H1 (cell line): ENCODE measurements around the gene LRCH1. TPM values are rescaled to one million over a fixed set of nuclear protein-coding genes. Genes with fewer than 3 reads are reported as not detected.
A peak's percentile ranks its signal among the peaks of the same experiment; 100 is the strongest.

Experiments used
- CTCF ChIA-PET: fragments of 300-600 bp; sonication (Branson Sonifier 250); formaldehyde crosslinking; loops from one replicate; lab custom pipeline; 2021; ENCODE audit not compliant: partially characterized antibody; lab: Charles Lee
- POLR2A ChIA-PET: fragments of 300-600 bp; sonication (Branson Sonifier 250); formaldehyde crosslinking; loops from one replicate; lab custom pipeline; 2021; ENCODE audit warnings: inconsistent platforms; ENCODE audit not compliant: partially characterized antibody; lab: Charles Lee
- DNase-seq, 2 experiments: peaks; one replicate each; pipeline versions ENCODE4 v3.0.0 to v3.0.0-alpha.2; 2010 to 2022; ENCODE audit warnings: low spot score in 2 of 2, low read depth in 1 of 2, mixed read lengths in 1 of 2
- FAIRE-seq: peaks from 2 replicates; lab custom pipeline; 2011; peaks lifted over from hg19 to GRCh38; lab: Jason Lieb, UNC
- H2AFZ ChIP-seq: 2 replicates; pipeline ENCODE4 v1.8.1; 2012; ENCODE audit warnings: low read length, inconsistent platforms
- H2AK5ac ChIP-seq: 2 replicates; pipeline ENCODE4 v1.6.1; 2013; ENCODE audit warnings: low read depth, low read length
- H2BK120ac ChIP-seq: replicated peaks from 2 replicates; pipeline ENCODE3; 2013; ENCODE audit warnings: low read depth, low read length, inconsistent platforms
- H2BK12ac ChIP-seq: 2 replicates; pipeline ENCODE4 v1.6.1; 2013; ENCODE audit warnings: low read depth, low read length
- H2BK15ac ChIP-seq: 2 replicates; pipeline ENCODE4 v1.6.1; 2013; ENCODE audit warnings: low read length
- H2BK20ac ChIP-seq: 2 replicates; pipeline ENCODE4 v1.6.1; 2013; ENCODE audit warnings: low read length
- H2BK5ac ChIP-seq: 2 replicates; pipeline ENCODE4 v1.6.1; 2013; ENCODE audit warnings: low read depth, low read length
- H3K14ac ChIP-seq: 2 replicates; pipeline ENCODE4 v1.6.1; 2013; ENCODE audit warnings: inconsistent platforms; ENCODE audit not compliant: insufficient read length
- H3K18ac ChIP-seq: 2 replicates; pipeline ENCODE4 v1.6.1; 2013; ENCODE audit warnings: low read length; ENCODE audit errors: extremely low read depth
- H3K23ac ChIP-seq: 2 replicates; pipeline ENCODE4 v1.6.1; 2013; ENCODE audit warnings: inconsistent platforms; ENCODE audit not compliant: insufficient read length
- H3K23me2 ChIP-seq: 2 replicates; pipeline ENCODE4 v1.6.1; 2013; ENCODE audit warnings: low read depth, low read length
- H3K27ac ChIP-seq: 2 replicates; pipeline ENCODE4 v1.6.1; 2011; ENCODE audit warnings: low read depth, low read length, inconsistent platforms
- H3K27me3 ChIP-seq, 4 experiments: replicated peaks in 1 of 4; 1 replicate in 1 of 4; 2 replicates in 3 of 4; pipeline versions ENCODE4 v1.6.1 to v1.8.1; 2011 to 2013; ENCODE audit warnings: low read length in 3 of 4, mild to moderate bottlenecking in 3 of 4, inconsistent platforms in 2 of 4, mixed read lengths in 2 of 4, moderate library complexity in 1 of 4; ENCODE audit not compliant: control insufficient read depth in 3 of 4, insufficient read depth in 3 of 4; ENCODE audit errors: extremely low read depth in 1 of 4
- H3K36me3 ChIP-seq, 4 experiments: 2 replicates each; pipeline versions ENCODE4 v1.6.1 to v1.8.1; 2011 to 2013; ENCODE audit warnings: mild to moderate bottlenecking in 4 of 4, low read length in 3 of 4, moderate library complexity in 2 of 4, control low read depth in 1 of 4, inconsistent platforms in 1 of 4; ENCODE audit not compliant: insufficient read depth in 4 of 4, control insufficient read depth in 2 of 4
- H3K4ac ChIP-seq: replicated peaks from 2 replicates; pipeline ENCODE3; 2013; ENCODE audit warnings: low read length, low read depth, mixed read lengths, inconsistent platforms; ENCODE audit not compliant: insufficient read length
- H3K4me1 ChIP-seq, 4 experiments: replicated peaks in 1 of 4; 1 replicate in 1 of 4; 2 replicates in 3 of 4; pipeline versions ENCODE4 v1.6.1 to v1.8.1; 2011 to 2013; ENCODE audit warnings: low read length in 3 of 4, inconsistent platforms in 2 of 4, mixed read lengths in 1 of 4; ENCODE audit not compliant: insufficient read depth in 4 of 4, control insufficient read depth in 3 of 4
- H3K4me2 ChIP-seq, 2 experiments: 2 replicates each; pipeline versions ENCODE4 v1.6.1 to v1.8.1; 2011 to 2013; ENCODE audit warnings: low read depth in 2 of 2, low read length in 2 of 2, control low read depth in 1 of 2, inconsistent platforms in 1 of 2, mild to moderate bottlenecking in 1 of 2; ENCODE audit not compliant: insufficient read depth in 1 of 2
- H3K4me3 ChIP-seq, 4 experiments: fragments of 200-600, 300-600 bp in 1 of 4; sonication (generic), shearing (Covaris generic), sonication (Bioruptor Twin) in 1 of 4; 2 replicates each; pipeline versions ENCODE4 v1.5.1 to v1.8.1; 2011 to 2016; ENCODE audit warnings: low read length in 4 of 4, low read depth in 3 of 4, control low read depth in 2 of 4, inconsistent platforms in 2 of 4, mild to moderate bottlenecking in 2 of 4, mixed read lengths in 1 of 4, moderate library complexity in 1 of 4; ENCODE audit not compliant: insufficient read depth in 2 of 4; ENCODE audit errors: extremely low read depth in 1 of 4
- H3K56ac ChIP-seq: replicated peaks from 2 replicates; pipeline ENCODE3; 2013; ENCODE audit warnings: low read depth, mild to moderate bottlenecking, mixed read lengths, low read length, inconsistent platforms; ENCODE audit not compliant: insufficient read length
- H3K79me1 ChIP-seq: 2 replicates; pipeline ENCODE4 v1.6.1; 2013; ENCODE audit warnings: low read depth, low read length, control low read depth
- H3K79me2 ChIP-seq, 2 experiments: 2 replicates each; pipeline versions ENCODE4 v1.6.1 to v1.8.1; 2012 to 2013; ENCODE audit warnings: low read length in 2 of 2, mild to moderate bottlenecking in 2 of 2, inconsistent platforms in 1 of 2; ENCODE audit not compliant: insufficient read depth in 2 of 2, control insufficient read depth in 1 of 2
- H3K9ac ChIP-seq, 4 experiments: replicated peaks in 1 of 4; 1 replicate in 1 of 4; 2 replicates in 3 of 4; pipeline versions ENCODE4 v1.6.1 to v1.8.1; 2011 to 2013; ENCODE audit warnings: low read depth in 3 of 4, low read length in 3 of 4, control low read depth in 2 of 4, mild to moderate bottlenecking in 2 of 4, moderate library complexity in 2 of 4, inconsistent platforms in 1 of 4; ENCODE audit errors: extremely low read depth in 1 of 4
- H3K9me3 ChIP-seq, 2 experiments: 2 replicates each; pipeline versions ENCODE4 v1.6.1 to v1.8.1; 2012 to 2013; ENCODE audit warnings: mild to moderate bottlenecking in 2 of 2, moderate library complexity in 2 of 2, control low read depth in 1 of 2, inconsistent platforms in 1 of 2, low read depth in 1 of 2, low read length in 1 of 2, mixed read lengths in 1 of 2; ENCODE audit not compliant: insufficient read depth in 2 of 2
- H4K20me1 ChIP-seq, 2 experiments: replicated peaks in 1 of 2; 2 replicates each; pipeline versions ENCODE3 to v1.8.1; 2011 to 2013; ENCODE audit warnings: inconsistent platforms in 2 of 2, low read length in 2 of 2, mild to moderate bottlenecking in 1 of 2; ENCODE audit not compliant: insufficient read depth in 2 of 2, control insufficient read depth in 1 of 2
- H4K5ac ChIP-seq: 2 replicates; pipeline ENCODE4 v1.6.1; 2013; ENCODE audit warnings: low read length, low read depth, mixed read lengths, inconsistent platforms; ENCODE audit not compliant: insufficient read length
- H4K8ac ChIP-seq: 2 replicates; pipeline ENCODE4 v1.8.0; 2013; ENCODE audit warnings: mild to moderate bottlenecking, moderate library complexity, low read length, inconsistent platforms; ENCODE audit not compliant: insufficient read depth; ENCODE audit errors: extremely low read depth
- H4K91ac ChIP-seq: replicated peaks from 2 replicates; pipeline ENCODE3; 2013; ENCODE audit warnings: low read length, mixed read lengths, inconsistent platforms; ENCODE audit not compliant: insufficient read length
- BCL11A ChIP-seq, 2 experiments: IDR thresholded peaks; one replicate each; pipeline ENCODE4 v1.6.1; 2011; ENCODE audit warnings: low read depth in 2 of 2, low read length in 2 of 2, mild to moderate bottlenecking in 2 of 2
- CBX5 ChIP-seq: fragments of 300-800, 300-1000 bp; sonication (generic); IDR thresholded peaks from 2 replicates; pipeline ENCODE4 v1.7.1; 2016; ENCODE audit warnings: antibody characterized with exemption, low read length, low read depth
- CHD2 ChIP-seq: IDR thresholded peaks from 2 replicates; pipeline ENCODE4 v1.6.1; 2012; ENCODE audit warnings: low read length, improper control_type of control experiment
- EGR1 ChIP-seq: IDR thresholded peaks from 2 replicates; pipeline ENCODE4 v1.6.1; 2011; ENCODE audit warnings: low read depth, low read length, borderline replicate concordance
- GABPA ChIP-seq: IDR thresholded peaks from 2 replicates; pipeline ENCODE4 v1.6.1; 2011; ENCODE audit warnings: mild to moderate bottlenecking, low read length, moderate library complexity, borderline replicate concordance; ENCODE audit not compliant: insufficient read depth
- HDAC6 ChIP-seq: IDR thresholded peaks from one replicate; pipeline ENCODE4 v1.7.1; 2012; ENCODE audit warnings: low read depth, mild to moderate bottlenecking, inconsistent platforms, low read length, moderate library complexity
- PHF8 ChIP-seq: fragments of 200-600 bp; sonication (generic); conservative IDR thresholded peaks from 2 replicates; pipeline ENCODE4 v1.7.1; 2012; ENCODE audit warnings: low read depth, mild to moderate bottlenecking, inconsistent platforms, low read length, moderate library complexity
- POLR2AphosphoS5 ChIP-seq: IDR thresholded peaks from 2 replicates; pipeline ENCODE4 v1.6.1; 2011; ENCODE audit warnings: low read depth, low read length
- POU5F1 ChIP-seq: IDR thresholded peaks from 2 replicates; pipeline ENCODE4 v1.6.1; 2011; ENCODE audit warnings: low read depth, mild to moderate bottlenecking, low read length, moderate library complexity
- RBBP5 ChIP-seq: IDR thresholded peaks from 2 replicates; pipeline ENCODE4 v1.7.1; 2012; ENCODE audit warnings: low read depth, mild to moderate bottlenecking, inconsistent platforms, low read length, moderate library complexity, borderline replicate concordance
- SAP30 ChIP-seq: fragments of 300-600 bp; sonication (generic); IDR thresholded peaks from 2 replicates; pipeline ENCODE4 v1.7.1; 2012; ENCODE audit warnings: low read length, moderate library complexity, mild to moderate bottlenecking, inconsistent platforms; ENCODE audit not compliant: insufficient read depth, insufficient replicate concordance
- TAF1 ChIP-seq: IDR thresholded peaks from 2 replicates; pipeline ENCODE4 v1.6.1; 2011; ENCODE audit warnings: mild to moderate bottlenecking, low read depth, low read length
- ZNF274 ChIP-seq: IDR thresholded peaks from 2 replicates; pipeline ENCODE4 v1.7.0; 2012; ENCODE audit warnings: low read length, borderline replicate concordance; ENCODE audit errors: extremely low read depth
- WGBS, 2 experiments: shearing (Covaris generic) in 1 of 2; methylation state at CpG; one replicate each; pipeline versions ENCODE4 v1.1.6 to v1.1.7; 2013 to 2015; ENCODE audit warnings: low lambda C conversion rate in 2 of 2, mixed read lengths in 2 of 2, inconsistent platforms in 1 of 2, low coverage in 1 of 2, missing lambda C conversion rate in 1 of 2; ENCODE audit not compliant: insufficient replicate concordance in 2 of 2, insufficient coverage in 1 of 2, insufficient read length in 1 of 2; ENCODE audit errors: extremely low coverage in 1 of 2, missing lambda C conversion rate in 1 of 2; 5-methylcytosine and 5-hydroxymethylcytosine counted together
- polyA plus RNA-seq, 7 experiments: library from polyadenylated mRNA; depleted of rRNA in 3 of 7; stranded (reverse) in 5 of 7; unstranded in 2 of 7; fragments of >200 nt in 5 of 7; fragments of 200-250 nt in 2 of 7; gene quantifications; 1 replicate in 5 of 7; 2 replicates in 1 of 7; 4 replicates in 1 of 7; pipeline versions ENCODE4 v1.2.1 to v1.2.3, GENCODE V29; 2011 to 2013; ENCODE audit warnings: missing spikeins in 2 of 7, mixed read lengths in 2 of 7
- total RNA-seq: library from RNA; stranded (reverse); fragmentation: NEBNext Ultra II Directional; extraction: Animal tissue kit (Norgen Biotek cat#: 25700); gene quantifications from 2 replicates; pipeline ENCODE4 v1.2.1, GENCODE V29; 2021

Gene LRCH1
- total and polyA plus RNA-seq, 2 of the 8 experiments (the other 6 are each of a cell fraction or from before 2014, with no cell fraction given): 3.0 to 10.1 TPM

GRCh38 chr13:46631179-46631542 lies 78.2 kb downstream of the LRCH1 start:
- H4K91ac ChIP-seq: no peak overlapping the region
- H3K27me3 ChIP-seq: no peaks in the 10 kb centered on the region
- FAIRE-seq (no peak), DNase-seq (no peak)
- no peak overlapping the region for H3K14ac ChIP-seq
- H3K36me3 ChIP-seq: no peaks in the 10 kb centered on the region
- no peaks in the 10 kb centered on the region for H3K23me2 ChIP-seq
- H2AK5ac ChIP-seq: no peak overlapping the region
- no peak overlapping the region for H4K5ac ChIP-seq
- H2BK12ac ChIP-seq: no peak overlapping the region
- POLR2A ChIA-PET: no interaction called here
- H3K9ac ChIP-seq: no peak overlapping the region
- H3K79me1 ChIP-seq: peaks cover 2% of the 10 kb centered on the region; the same call in 1 of the 2 replicates
- no peak overlapping the region for H3K18ac ChIP-seq
- peaks cover 0 to 16% of the 10 kb centered on the region in 2 experiments; a peak in 2 of 4 replicates for H3K79me2 ChIP-seq
- H3K4me3 ChIP-seq: no peak overlapping the region
- CTCF ChIA-PET: interaction anchor here (0.6 to 3.3 kb wide), 2 partner anchors 9 to 1563 kb away, joined by 3 to 14 read pairs; no protein-coding TSS in a partner anchor
- no peak overlapping the region for H3K4ac ChIP-seq
- no peak overlapping the region for H2BK20ac ChIP-seq
- no peak overlapping the region for H3K23ac ChIP-seq
- H3K4me2 ChIP-seq: 0 out of 4 replicates have a peak overlapping the region, but pooled peaks of 1 of the 2 experiments have one; percentile 20
- no peak overlapping the region for H2BK5ac ChIP-seq
- H2BK15ac ChIP-seq: no peak overlapping the region
- H2AFZ ChIP-seq: no peak overlapping the region
- 90% methylated on average over 2 of the region's 2 CpGs; no CpG with 5 or more reads in 1 of the 2 experiments for WGBS, 2 experiments
- no peak overlapping the region for H3K27ac ChIP-seq
- H3K9me3 ChIP-seq: no peaks in the 10 kb centered on the region
- peaks cover 0 to 23% (median 10%) of the 10 kb centered on the region in 4 experiments; a peak in 6 of 7 replicates for H3K4me1 ChIP-seq
- H4K8ac ChIP-seq: no peak overlapping the region
- H4K20me1 ChIP-seq: no peaks in the 10 kb centered on the region
- H3K56ac ChIP-seq: no peak overlapping the region
- H2BK120ac ChIP-seq: no peak overlapping the region
- no peak for TF ChIP-seq ZNF274
- TF ChIP-seq CHD2: no peak
- no peak for TF ChIP-seq CBX5
- TF ChIP-seq TAF1: no peak
- TF ChIP-seq EGR1: no peak
- TF ChIP-seq BCL11A (IDR thresholded peaks at IDR 0.05; ENCODE audit: low read depth in 2 of 2, low read length in 2 of 2): no peak
- TF ChIP-seq PHF8: no peak
- TF ChIP-seq HDAC6: no peak
- TF ChIP-seq SAP30: no peak
- no peak for TF ChIP-seq POLR2AphosphoS5
- no peak for TF ChIP-seq GABPA
- TF ChIP-seq POU5F1: no peak
- no peak for TF ChIP-seq RBBP5
